Lung (tissue), 12 donors: ENCODE data around the gene AKAP6. TPM values are rescaled to one million over a fixed set of nuclear protein-coding genes. Genes with fewer than 3 reads are reported as not detected.
A peak's percentile ranks its signal among the peaks of the same experiment; 100 is the strongest.

Experiments
- ATAC-seq: fragments of 200-7000 bp; cut with Tn5 transposase; one replicate; pipeline ENCODE4 v1.9.1; 2020; ENCODE audit warnings: moderate number of reproducible peaks; ENCODE audit not compliant: insufficient read depth, low FRiP score
- DNase-seq, 3 donors: peaks; one replicate each; pipeline ENCODE4 v3.0.0-alpha.2; 2013 to 2017
- H3K27ac ChIP-seq, 2 donors: one replicate each; pipeline ENCODE4 v1.5.1; 2013; ENCODE audit warnings: mild to moderate bottlenecking in 2 of 2, moderate library complexity in 2 of 2, control low read depth in 1 of 2, inconsistent platforms in 1 of 2, low read depth in 1 of 2, low read length in 1 of 2
- H3K27me3 ChIP-seq, 3 donors: one replicate each; pipeline ENCODE4 v1.5.1; 2013; ENCODE audit warnings: low read length in 2 of 3; ENCODE audit not compliant: control insufficient read depth in 3 of 3, insufficient read depth in 3 of 3
- H3K36me3 ChIP-seq, 4 donors: one replicate each; pipeline ENCODE4 v1.5.1; 2013; ENCODE audit warnings: low read length in 4 of 4, mild to moderate bottlenecking in 1 of 4, moderate library complexity in 1 of 4; ENCODE audit not compliant: control insufficient read depth in 4 of 4, insufficient read depth in 4 of 4
- H3K4me1 ChIP-seq, 5 donors: one replicate each; pipeline ENCODE4 v1.5.1; 2013; ENCODE audit warnings: low read length in 5 of 5, mild to moderate bottlenecking in 2 of 5, moderate library complexity in 1 of 5; ENCODE audit not compliant: control insufficient read depth in 5 of 5, insufficient read depth in 5 of 5
- H3K4me3 ChIP-seq: one replicate; pipeline ENCODE4 v1.5.1; 2013; ENCODE audit warnings: mild to moderate bottlenecking, control low read depth, moderate library complexity
- H3K9ac ChIP-seq, 2 donors: one replicate each; pipeline ENCODE4 v1.5.1; 2013; ENCODE audit warnings: low read length in 2 of 2, control low read depth in 1 of 2; ENCODE audit not compliant: insufficient read depth in 1 of 2
- H3K9me3 ChIP-seq, 4 donors: one replicate each; pipeline ENCODE4 v1.5.1; 2013; ENCODE audit warnings: low read length in 3 of 4, mild to moderate bottlenecking in 1 of 4, moderate library complexity in 1 of 4; ENCODE audit not compliant: control insufficient read depth in 4 of 4, insufficient read depth in 3 of 4
- CTCF ChIP-seq: IDR thresholded peaks from 2 replicates; pipeline ENCODE4 v1.5.1; 2012; ENCODE audit warnings: mild to moderate bottlenecking; ENCODE audit errors: control extremely low read depth, extremely low read depth
- WGBS, 2 donors: extraction: QIAGEN DNeasy Blood & Tissue Kit; methylation state at CpG; one replicate each; pipeline ENCODE4 v1.1.7; 2013; 5-methylcytosine and 5-hydroxymethylcytosine counted together
- polyA plus RNA-seq, 2 donors: library from polyadenylated mRNA; stranded (reverse); fragments of 200-250 nt; gene quantifications; one replicate each; pipeline ENCODE4 v1.2.1, GENCODE V29; 2013
- total RNA-seq, 2 donors: library from RNA; depleted of rRNA in 1 of 2; stranded (reverse); fragments of >200 nt in 1 of 2; gene quantifications; one replicate each; pipeline ENCODE4 v1.2.1, GENCODE V29; 2014 to 2021
- donor health status: control.
- donor health status: control.
- donor health status: Bipolar disorder and iron deficiency.
- donor health status: healthy.
- donor health status: DM: yes; HTN: yes; CAD: no.

Gene AKAP6
- total and polyA plus RNA-seq, 4 donors: 1.5 to 27.1 (median 7.7) TPM

GRCh38 chr14:32474478-32475195, 145.5 kb downstream of the AKAP6 start:
- Histone ChIP-seq H3K9ac (no peak overlapping the region), H3K36me3 (no peaks in the 10 kb centered on the region), H3K27me3 (no peaks in the 10 kb centered on the region), H3K4me3 (no peak overlapping the region), H3K27ac (no peak overlapping the region), H3K4me1 (peaks cover 0 to 32% (median 11%) of the 10 kb centered on the region in 5 donors), H3K9me3 (no peaks in the 10 kb centered on the region)
- ATAC-seq (no peak), DNase-seq (no peak)
- no peak for TF ChIP-seq CTCF
- 75 to 82% methylated on average over 5 of the region's 5 CpGs for WGBS, 2 donors

DNA sequence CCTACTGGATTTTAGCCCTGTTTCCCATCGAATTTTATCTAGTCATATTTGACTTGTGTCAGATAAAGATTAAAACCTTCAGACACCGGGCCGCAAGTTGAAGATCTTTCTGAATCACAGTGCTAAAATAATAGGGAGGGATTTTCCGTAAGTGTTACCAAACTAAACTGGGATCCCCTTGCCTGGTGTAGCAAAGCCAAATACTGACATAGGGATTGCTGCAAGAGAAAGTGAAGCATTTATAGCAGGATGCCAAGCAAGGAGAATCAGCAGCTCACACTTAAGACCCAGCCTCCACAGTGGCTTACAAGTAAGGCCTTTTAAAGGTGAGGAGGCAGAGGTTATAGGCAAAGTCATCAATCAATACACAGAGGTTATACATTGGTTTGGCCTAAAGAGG, 147.4 kb downstream of the AKAP6 start:
- no peak for TF ChIP-seq CTCF
- ATAC-seq: no peak
- DNase-seq: no peak
- Histone ChIP-seq H3K4me3 (no peak overlapping the region), H3K9me3 (no peaks in the 10 kb centered on the region), H3K36me3 (no peaks in the 10 kb centered on the region), H3K9ac (no peak overlapping the region), H3K27me3 (no peaks in the 10 kb centered on the region), H3K27ac (peak overlapping the region in 1 of 2 donors; percentile 23), H3K4me1 (peaks cover 0 to 39% (median 11%) of the 10 kb centered on the region in 5 donors)
- WGBS, 2 donors: 75 to 79% methylated on average over 4 of the region's 4 CpGs

DNA sequence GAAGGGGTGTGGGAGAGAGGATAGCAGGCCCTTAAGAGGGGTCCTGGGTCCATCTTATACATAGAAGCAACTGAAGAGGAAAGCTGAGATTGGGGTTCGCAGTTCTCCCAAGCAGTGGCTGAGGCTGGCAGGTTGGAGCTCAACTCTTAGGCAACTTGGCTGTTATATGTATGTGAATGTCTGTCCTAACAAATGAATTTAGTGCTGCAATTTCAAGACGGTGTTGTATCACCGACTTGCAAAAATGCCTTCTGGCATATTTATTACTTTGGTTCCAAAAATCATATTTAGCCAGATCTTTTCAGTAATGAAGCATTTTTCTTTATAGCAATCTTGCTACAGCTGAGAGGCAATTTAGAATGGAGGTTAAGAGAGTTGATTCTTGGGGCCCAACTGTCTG, 148.3 kb downstream of the AKAP6 start:
- Histone ChIP-seq H3K27ac (peak overlapping the region in 1 of 2 donors; percentile 10), H3K4me1 (peaks cover 0 to 36% (median 6%) of the 10 kb centered on the region in 5 donors), H3K36me3 (no peaks in the 10 kb centered on the region), H3K27me3 (no peaks in the 10 kb centered on the region), H3K9ac (no peak overlapping the region), H3K9me3 (no peaks in the 10 kb centered on the region), H3K4me3 (no peak overlapping the region)
- TF ChIP-seq CTCF: no peak
- 90 to 94% methylated on average over 3 of the region's 3 CpGs for WGBS, 2 donors
- no peak for ATAC-seq
- DNase-seq: no peak
